Uterus (tissue), 4 donors: Measurements from ENCODE around the gene CTNND2. TPM values are rescaled to one million over a fixed set of nuclear protein-coding genes. Genes with fewer than 3 reads are reported as not detected.
"Not testable (repeated sequence)": the region's sequence is repeated elsewhere in the genome, so short reads cannot be mapped to it uniquely, and the experiment has no call there.

Experiments
- DNase-seq, 2 donors: peaks; one replicate each; pipeline ENCODE4 v3.0.0-alpha.2; 2019 to 2020
- H3K27ac ChIP-seq, 2 donors: fragments of 200-600 bp; sonication (generic); 1 replicate in 1 of 2; 2 replicates in 1 of 2; pipeline ENCODE4 v1.5.1; 2016 to 2018
- H3K27me3 ChIP-seq, 2 donors: fragments of 200-600 bp; sonication (generic); one replicate each; pipeline ENCODE4 v1.5.1; 2018 to 2019; ENCODE audit warnings: control low read depth in 1 of 2
- H3K36me3 ChIP-seq, 2 donors: fragments of 200-600 bp; sonication (generic); one replicate each; pipeline ENCODE4 v1.5.1; 2019; ENCODE audit warnings: control low read depth in 1 of 2
- H3K4me1 ChIP-seq, 2 donors: fragments of 200-600 bp; sonication (generic); one replicate each; pipeline ENCODE4 v1.5.1; 2018 to 2019; ENCODE audit warnings: control low read depth in 1 of 2
- H3K4me3 ChIP-seq, 2 donors: fragments of 200-600 bp; sonication (generic); 1 replicate in 1 of 2; 2 replicates in 1 of 2; pipeline ENCODE4 v1.5.1; 2018 to 2019; ENCODE audit warnings: mild to moderate bottlenecking in 1 of 2
- H3K9me3 ChIP-seq, 2 donors: fragments of 200-600 bp; sonication (generic); one replicate each; pipeline ENCODE4 v1.5.1; 2019; ENCODE audit warnings: control low read depth in 1 of 2
- POLR2A ChIP-seq, 2 donors: fragments of 450-650 bp; IDR thresholded peaks; one replicate each; pipeline ENCODE4 v1.6.1; 2016; ENCODE audit warnings: antibody characterized with exemption in 2 of 2, mild to moderate bottlenecking in 1 of 2, moderate library complexity in 1 of 2
- intact Hi-C: fragments of 100-400 bp; cut with DNase I; formaldehyde crosslinking; loops from one replicate; pipeline ENCODE4 v1.15.1; 2023; ENCODE audit warnings: low total_unique reads
- total RNA-seq, 4 donors: library from RNA; depleted of rRNA in 3 of 4; stranded (reverse); fragments of >200 nt in 3 of 4; gene quantifications; one replicate each; pipeline versions ENCODE4 v1.1.0 to v1.2.4, GENCODE V29; 2014 to 2023
- TF ChIP-seq, protein P1 (sequence below), 4 experiments: fragments of 200-600 bp in 2 of 4; fragments of 450-650 bp in 2 of 4; sonication (generic) in 2 of 4; IDR thresholded peaks; one replicate each; pipeline ENCODE4 v1.5.1; 2016 to 2019; ENCODE audit warnings: antibody characterized with exemption in 4 of 4, mild to moderate bottlenecking in 2 of 4, moderate library complexity in 1 of 4
- donor health status: DM: yes; HTN: yes; CAD: no.

The CTNND2 gene
- total RNA-seq, 4 donors from 2014 or later = 0.49 to 1.2 TPM; not detected in 2

DNA sequence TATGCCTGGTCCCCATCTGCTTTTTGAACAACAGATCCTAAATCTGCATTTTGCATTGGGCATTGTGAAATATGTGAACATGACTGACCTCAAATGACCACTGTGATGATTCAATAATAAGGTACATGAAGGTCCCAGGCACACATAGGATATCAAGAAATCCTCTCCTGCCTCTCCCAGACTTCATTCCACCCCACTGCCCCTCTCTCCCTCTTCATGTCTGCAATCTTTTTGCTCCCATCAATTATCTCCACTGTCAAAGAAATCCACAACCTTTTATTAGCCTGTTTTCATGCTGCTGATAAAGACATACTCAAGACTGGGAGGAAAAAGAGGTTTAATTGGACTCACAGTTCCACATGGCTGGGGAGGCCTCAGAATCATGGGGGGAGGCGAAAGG is 476.7 kb downstream of the CTNND2 start:
- H3K27ac ChIP-seq = no peak overlapping the region
- H3K4me1 ChIP-seq = no peaks in the 10 kb centered on the region
- H3K27me3 ChIP-seq = no peaks in the 10 kb centered on the region
- TF ChIP-seq, protein P1, sequence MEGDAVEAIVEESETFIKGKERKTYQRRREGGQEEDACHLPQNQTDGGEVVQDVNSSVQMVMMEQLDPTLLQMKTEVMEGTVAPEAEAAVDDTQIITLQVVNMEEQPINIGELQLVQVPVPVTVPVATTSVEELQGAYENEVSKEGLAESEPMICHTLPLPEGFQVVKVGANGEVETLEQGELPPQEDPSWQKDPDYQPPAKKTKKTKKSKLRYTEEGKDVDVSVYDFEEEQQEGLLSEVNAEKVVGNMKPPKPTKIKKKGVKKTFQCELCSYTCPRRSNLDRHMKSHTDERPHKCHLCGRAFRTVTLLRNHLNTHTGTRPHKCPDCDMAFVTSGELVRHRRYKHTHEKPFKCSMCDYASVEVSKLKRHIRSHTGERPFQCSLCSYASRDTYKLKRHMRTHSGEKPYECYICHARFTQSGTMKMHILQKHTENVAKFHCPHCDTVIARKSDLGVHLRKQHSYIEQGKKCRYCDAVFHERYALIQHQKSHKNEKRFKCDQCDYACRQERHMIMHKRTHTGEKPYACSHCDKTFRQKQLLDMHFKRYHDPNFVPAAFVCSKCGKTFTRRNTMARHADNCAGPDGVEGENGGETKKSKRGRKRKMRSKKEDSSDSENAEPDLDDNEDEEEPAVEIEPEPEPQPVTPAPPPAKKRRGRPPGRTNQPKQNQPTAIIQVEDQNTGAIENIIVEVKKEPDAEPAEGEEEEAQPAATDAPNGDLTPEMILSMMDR (IDR thresholded peaks at IDR 0.05) = no peak
- TF ChIP-seq POLR2A (IDR thresholded peaks at IDR 0.05) = no peak
- H3K36me3 ChIP-seq = no peaks in the 10 kb centered on the region
- no peaks in the 10 kb centered on the region for H3K9me3 ChIP-seq
- intact Hi-C loops = no loop called here
- no peak overlapping the region for H3K4me3 ChIP-seq
- DNase-seq = no peak

DNA sequence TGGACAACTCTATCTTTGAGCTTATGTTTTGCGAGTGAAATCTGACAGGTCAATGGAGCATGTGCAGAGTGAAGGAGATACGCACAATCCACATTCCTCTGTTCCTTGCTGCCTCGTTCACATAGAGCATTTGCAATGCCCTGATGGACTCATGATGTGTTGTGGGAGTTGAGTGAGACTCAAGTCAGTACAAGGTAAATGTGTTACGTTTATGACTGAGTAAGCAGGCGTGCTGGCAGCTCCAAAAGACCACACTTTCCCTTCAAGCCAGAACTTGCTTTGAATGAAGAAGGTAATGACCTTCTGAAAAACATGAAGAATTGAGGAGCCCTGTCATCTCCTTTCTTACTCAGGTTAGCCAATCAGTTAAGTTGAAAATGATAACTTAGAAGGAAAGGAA is 477.8 kb downstream of the CTNND2 start:
- no peak for TF ChIP-seq POLR2A (IDR thresholded peaks at IDR 0.05)
- TF ChIP-seq, protein P1 (IDR thresholded peaks at IDR 0.05) = no peak
- DNase-seq = no peak
- no peak overlapping the region for H3K4me3 ChIP-seq
- H3K4me1 ChIP-seq = no peaks in the 10 kb centered on the region
- intact Hi-C loops = no loop called here
- H3K36me3 ChIP-seq = no peaks in the 10 kb centered on the region
- no peaks in the 10 kb centered on the region for H3K9me3 ChIP-seq
- H3K27ac ChIP-seq = no peak overlapping the region
- no peaks in the 10 kb centered on the region for H3K27me3 ChIP-seq

DNA sequence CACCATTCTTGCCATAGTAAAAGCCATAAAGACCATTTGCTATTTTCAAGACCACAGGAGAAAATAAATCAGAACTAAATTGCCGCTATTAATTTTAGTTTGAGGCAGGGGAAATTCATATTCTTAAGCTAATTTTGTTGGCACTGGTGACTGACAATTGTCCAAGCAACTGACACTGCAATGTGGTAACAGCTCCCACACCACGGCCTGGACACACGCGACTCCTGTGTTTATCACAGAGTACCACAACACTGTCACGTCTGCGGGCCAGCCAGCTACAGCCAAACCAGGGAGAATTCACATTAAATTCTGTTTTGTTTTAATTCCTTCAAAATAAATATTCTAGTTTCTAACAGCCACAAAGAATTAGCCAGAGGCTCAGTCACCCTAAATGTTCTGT is 481.9 kb downstream of the CTNND2 start:
- H3K27ac ChIP-seq = no peak overlapping the region
- intact Hi-C loops = no loop called here

DNA sequence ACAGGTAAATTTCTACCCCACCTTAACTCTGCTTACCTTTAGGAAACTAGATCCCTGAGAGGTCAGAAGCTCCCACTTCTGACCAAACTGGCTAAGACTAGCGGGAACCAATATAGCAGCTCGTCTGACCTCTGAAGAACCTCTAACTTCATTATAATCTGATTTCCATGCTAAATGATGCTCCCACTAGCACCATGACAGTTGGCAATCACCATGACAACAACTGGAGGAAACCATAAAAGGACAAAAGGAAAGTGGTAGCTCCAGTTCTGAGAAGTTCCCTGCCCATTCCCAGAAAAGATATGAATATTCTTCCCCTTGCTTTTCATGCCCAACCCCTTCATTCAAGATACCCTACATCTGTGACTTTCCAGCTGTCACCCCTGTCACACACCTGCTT is 483.3 kb downstream of the CTNND2 start:
- no peak overlapping the region for H3K4me3 ChIP-seq
- no peaks in the 10 kb centered on the region for H3K27me3 ChIP-seq
- H3K4me1 ChIP-seq = no peaks in the 10 kb centered on the region
- TF ChIP-seq POLR2A (IDR thresholded peaks at IDR 0.05) = no peak
- TF ChIP-seq, protein P1 (IDR thresholded peaks at IDR 0.05) = no peak
- no peak overlapping the region for H3K27ac ChIP-seq
- DNase-seq = no peak
- H3K9me3 ChIP-seq = no peaks in the 10 kb centered on the region
- H3K36me3 ChIP-seq = no peaks in the 10 kb centered on the region
- intact Hi-C loops = no loop called here

More for the DNA sequence above, 481.9 kb downstream of the CTNND2 start:
- no peaks in the 10 kb centered on the region for H3K27me3 ChIP-seq
- no peak for DNase-seq
- no peak overlapping the region for H3K4me3 ChIP-seq
- no peaks in the 10 kb centered on the region for H3K4me1 ChIP-seq
- no peak for TF ChIP-seq POLR2A (IDR thresholded peaks at IDR 0.05)
- H3K9me3 ChIP-seq = no peaks in the 10 kb centered on the region
- no peaks in the 10 kb centered on the region for H3K36me3 ChIP-seq

DNA sequence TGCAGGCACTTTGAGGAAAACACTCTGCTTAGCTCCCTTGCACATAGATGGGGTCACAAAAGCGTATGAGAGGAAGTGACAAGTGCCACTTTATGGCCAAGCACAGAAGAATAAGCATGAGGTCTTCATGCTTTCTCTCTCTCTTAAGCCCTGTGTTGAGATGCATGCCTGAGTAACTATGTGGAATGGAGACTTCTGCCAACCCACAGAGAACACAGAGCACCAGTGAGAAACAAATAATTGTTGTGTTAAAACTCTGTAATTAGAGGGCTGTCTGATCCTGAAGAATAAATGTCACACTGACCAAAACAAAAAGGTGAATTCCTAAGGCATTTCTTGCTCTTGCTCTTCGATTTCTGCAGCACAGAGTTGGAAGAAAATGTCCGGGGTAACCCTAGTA is 488.5 kb downstream of the CTNND2 start:
- no peaks in the 10 kb centered on the region for H3K9me3 ChIP-seq
- H3K27ac ChIP-seq = no peak overlapping the region
- H3K4me3 ChIP-seq = no peak overlapping the region
- no peaks in the 10 kb centered on the region for H3K36me3 ChIP-seq
- DNase-seq = no peak
- no peaks in the 10 kb centered on the region for H3K27me3 ChIP-seq
- TF ChIP-seq POLR2A (IDR thresholded peaks at IDR 0.05) = no peak
- TF ChIP-seq, protein P1 (IDR thresholded peaks at IDR 0.05) = no peak
- intact Hi-C loops = no loop called here
- H3K4me1 ChIP-seq = no peaks in the 10 kb centered on the region

DNA sequence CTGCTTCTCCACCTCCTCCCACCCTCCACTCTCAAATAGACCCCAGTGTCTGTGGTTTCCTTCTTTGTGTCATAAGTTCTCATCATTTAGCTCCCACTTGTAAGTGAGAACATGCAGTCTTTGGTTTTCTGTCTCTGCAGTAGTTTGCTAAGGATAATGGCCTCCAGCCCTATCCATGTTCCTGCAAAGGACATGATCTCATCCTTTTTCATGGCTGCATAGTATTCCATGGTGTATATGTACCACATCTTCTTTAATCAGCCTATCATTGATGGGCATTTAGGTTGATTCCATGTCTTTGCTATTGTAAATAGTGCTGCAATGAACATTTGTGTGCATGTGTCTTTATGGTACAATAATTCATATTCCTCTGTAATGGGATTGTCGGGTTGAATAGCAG is 489.5 kb downstream of the CTNND2 start:
- H3K27ac ChIP-seq, H3K36me3 ChIP-seq, DNase-seq, H3K4me3 ChIP-seq, H3K4me1 ChIP-seq, H3K27me3 ChIP-seq, H3K9me3 ChIP-seq, intact Hi-C loops: not testable (repeated sequence)
